Thyroid gland (tissue), 4 donors: ENCODE measurements around the gene ANAPC2.

Source experiments
- CTCF ChIP-seq, 6 experiments: fragments of 200-600 bp in 3 of 6; fragments of 450-650 bp in 3 of 6; sonication (generic) in 3 of 6; IDR thresholded peaks; one replicate each; pipeline ENCODE4 v1.5.1; 2016 to 2019; ENCODE audit warnings: antibody characterized with exemption in 6 of 6, mild to moderate bottlenecking in 2 of 6, inconsistent platforms in 1 of 6, moderate library complexity in 1 of 6
- POLR2A ChIP-seq, 2 donors: fragments of 450-650 bp; IDR thresholded peaks; one replicate each; pipeline ENCODE4 v1.6.1; 2017; ENCODE audit warnings: antibody characterized with exemption in 2 of 2, mild to moderate bottlenecking in 2 of 2, moderate library complexity in 1 of 2

GRCh38 chr9:137191691-137192447, 3.5 kb upstream of the ANAPC2 start:
- no peak for TF ChIP-seq POLR2A (IDR thresholded peaks at IDR 0.05)
- no peak for TF ChIP-seq CTCF (IDR thresholded peaks at IDR 0.05)
